ENCODE data around the gene TMEM167A.
A peak's percentile ranks its signal among the peaks of the same experiment; 100 is the strongest.

Gene TMEM167A

GRCh38 chr5:83096660-83097339 lies 19.6 kb upstream of the TMEM167A start:
- H3K27me3 ChIP-seq (replicated peaks) = no peaks in the 10 kb centered on the region
- no peak overlapping the region for H3K4me3 ChIP-seq (ENCODE audit: low read depth, low read length)
- no peak for TF ChIP-seq CTCF (IDR thresholded peaks at IDR 0.05; ENCODE audit: low read depth, low read length, missing control alignments)
- H3K36me3 ChIP-seq (replicated peaks) = no peaks in the 10 kb centered on the region
- DNase-seq = peak; percentile 18
- in situ Hi-C loops (cut with HindIII; ENCODE audit: low pct_ligation_motif_present, low sequenced_read_pairs) = no loop called here
- H3K27ac ChIP-seq = peak overlapping the region; percentile 32

DNA sequence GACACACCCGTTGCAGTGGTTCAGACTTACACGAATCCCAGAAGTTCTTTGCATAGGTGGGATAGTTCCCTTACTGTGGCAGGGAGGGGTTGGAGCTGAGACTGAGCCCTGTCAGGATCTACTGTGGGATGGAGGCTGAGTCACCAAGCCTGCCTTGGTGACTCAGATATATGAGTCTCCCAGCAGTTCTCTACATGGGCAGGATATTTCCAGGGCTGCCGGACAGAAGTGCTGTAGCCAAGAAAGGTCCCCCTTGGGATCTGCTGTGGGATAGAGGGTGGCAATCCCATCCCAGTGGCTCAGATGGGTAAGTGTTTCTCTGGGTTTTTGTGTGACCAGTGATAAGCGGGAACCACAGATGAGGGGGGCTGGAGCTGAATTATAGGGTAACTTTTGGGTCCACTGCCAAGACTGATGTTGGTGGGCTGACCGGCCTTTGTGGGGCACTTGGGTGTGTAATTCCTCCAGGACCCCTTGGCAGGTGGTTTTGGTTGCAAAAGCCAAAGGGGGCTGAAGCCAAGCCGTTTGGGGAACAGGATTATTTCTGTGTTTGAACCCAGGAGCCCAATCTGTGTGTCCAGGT lies 18.9 kb upstream of the TMEM167A start:
- H3K4me3 ChIP-seq (ENCODE audit: low read depth, low read length) = no peak overlapping the region
- in situ Hi-C loops (cut with HindIII; ENCODE audit: low pct_ligation_motif_present, low sequenced_read_pairs) = no loop called here

GRCh38 chr5:83095163-83095956 lies 18.2 kb upstream of the TMEM167A start:
- Histone ChIP-seq H3K27me3 (replicated peaks) (no peaks in the 10 kb centered on the region), H3K27ac (no peak overlapping the region), H3K36me3 (replicated peaks) (no peaks in the 10 kb centered on the region), H3K4me3 (ENCODE audit: low read depth, low read length) (no peak overlapping the region)
- in situ Hi-C loops (cut with HindIII; ENCODE audit: low pct_ligation_motif_present, low sequenced_read_pairs) = no loop called here
- no peak for TF ChIP-seq CTCF (IDR thresholded peaks at IDR 0.05; ENCODE audit: low read depth, low read length, missing control alignments)
- no peak for DNase-seq

More for the DNA sequence above, 18.9 kb upstream of the TMEM167A start:
- peak overlapping the region; percentile 32 for H3K27ac ChIP-seq
- no peaks in the 10 kb centered on the region for H3K36me3 ChIP-seq (replicated peaks)
- TF ChIP-seq CTCF (IDR thresholded peaks at IDR 0.05; ENCODE audit: low read depth, low read length, missing control alignments) = peak; percentile 5
- H3K27me3 ChIP-seq (replicated peaks) = no peaks in the 10 kb centered on the region
- peak; percentile 81 for DNase-seq

DNA sequence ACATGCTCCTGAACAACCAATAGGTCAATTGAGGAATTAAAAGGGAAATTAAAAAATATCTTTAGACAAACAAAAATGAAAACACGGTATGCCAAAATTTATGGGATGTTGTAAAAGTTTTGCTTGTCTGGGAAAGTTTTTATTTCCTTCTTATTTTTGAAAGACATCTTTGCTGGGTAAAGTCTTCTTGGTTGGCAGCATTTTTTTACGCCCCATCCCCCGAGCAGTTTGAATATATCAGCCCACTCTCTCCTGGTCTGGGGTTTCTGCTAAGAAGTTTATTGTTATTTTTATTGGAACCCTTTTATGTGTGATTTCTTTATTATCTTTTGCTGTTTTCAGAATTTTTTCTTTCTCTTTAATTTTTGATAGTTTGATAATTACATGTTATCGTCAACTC lies 16.5 kb upstream of the TMEM167A start:
- Histone ChIP-seq H3K27ac (no peak overlapping the region), H3K4me3 (ENCODE audit: low read depth, low read length) (no peak overlapping the region), H3K27me3 (replicated peaks) (no peaks in the 10 kb centered on the region), H3K36me3 (replicated peaks) (no peaks in the 10 kb centered on the region)
- DNase-seq = no peak
- no peak for TF ChIP-seq CTCF (IDR thresholded peaks at IDR 0.05; ENCODE audit: low read depth, low read length, missing control alignments)
- in situ Hi-C loops (cut with HindIII; ENCODE audit: low pct_ligation_motif_present, low sequenced_read_pairs) = no loop called here

GRCh38 chr5:83092619-83093018 lies 15.4 kb upstream of the TMEM167A start:
- DNase-seq = no peak
- no peaks in the 10 kb centered on the region for H3K36me3 ChIP-seq (replicated peaks)
- in situ Hi-C loops (cut with HindIII; ENCODE audit: low pct_ligation_motif_present, low sequenced_read_pairs) = no loop called here
- H3K27me3 ChIP-seq (replicated peaks) = no peaks in the 10 kb centered on the region
- no peak overlapping the region for H3K4me3 ChIP-seq (ENCODE audit: low read depth, low read length)
- no peak for TF ChIP-seq CTCF (IDR thresholded peaks at IDR 0.05; ENCODE audit: low read depth, low read length, missing control alignments)
- H3K27ac ChIP-seq = no peak overlapping the region
